Activated naive CD4-positive, alpha-beta T cell treated with anti-CD3 and anti-CD28 coated beads, Interleukin-2, amount 10 ng/mL, durations not matched to agents 7 days and 5 days (primary cell): Measurements from ENCODE around the gene LDHD.

Experiments used
- CTCF ChIA-PET: fragments of 350-600 bp; sonication (Branson Sonifier 250); formaldehyde crosslinking; loops from one replicate; lab custom pipeline; 2021; ENCODE audit warnings: antibody characterized with exemption; lab: Charles Lee
- DNase-seq: peaks from one replicate; pipeline ENCODE4 v3.0.0-alpha.2; 2020
- H3K27ac Mint-ChIP-seq: one replicate; pipeline ENCODE4 v1.8.0; 2021; ENCODE audit warnings: mild to moderate bottlenecking, moderate library complexity, mixed read lengths
- H3K27me3 Mint-ChIP-seq: one replicate; pipeline ENCODE4 v1.8.0; 2021; ENCODE audit warnings: mild to moderate bottlenecking, mixed read lengths
- H3K36me3 Mint-ChIP-seq: one replicate; pipeline ENCODE4 v1.8.0; 2021; ENCODE audit warnings: mixed read lengths
- H3K4me1 Mint-ChIP-seq: one replicate; pipeline ENCODE4 v1.8.0; 2021; ENCODE audit warnings: mixed read lengths
- H3K4me3 Mint-ChIP-seq: one replicate; pipeline ENCODE4 v1.8.0; 2021; ENCODE audit warnings: mild to moderate bottlenecking, moderate library complexity, mixed read lengths
- H3K9me3 Mint-ChIP-seq: one replicate; pipeline ENCODE4 v1.8.0; 2021; ENCODE audit warnings: mixed read lengths

LDHD gene

GRCh38 chr16:75074304-75074793 lies 42.2 kb downstream of the LDHD start:
- Mint-ChIP-seq H3K36me3 (peaks cover 7% of the 10 kb centered on the region), H3K27me3 (no peaks in the 10 kb centered on the region), H3K4me1 (peaks cover 63% of the 10 kb centered on the region), H3K4me3 (no peak overlapping the region), H3K27ac (no peak overlapping the region), H3K9me3 (peaks cover 8% of the 10 kb centered on the region)
- CTCF ChIA-PET: interaction anchor here (0.6 to 2.8 kb wide), 8 partner anchors 9 to 76 kb away, joined by 3 to 13 read pairs (median 6); partner anchors contain the start of gene ZNRF1
- DNase-seq: no peak

- CTCF ChIA-PET: interaction anchor here (1.0 to 2.8 kb wide), 6 partner anchors 9 to 75 kb away, joined by 3 to 13 read pairs (median 10); partner anchors contain the start of gene ZNRF1
These were observed 42.9 kb downstream of the LDHD start for GRCh38 chr16:75073545-75074303.

DNA sequence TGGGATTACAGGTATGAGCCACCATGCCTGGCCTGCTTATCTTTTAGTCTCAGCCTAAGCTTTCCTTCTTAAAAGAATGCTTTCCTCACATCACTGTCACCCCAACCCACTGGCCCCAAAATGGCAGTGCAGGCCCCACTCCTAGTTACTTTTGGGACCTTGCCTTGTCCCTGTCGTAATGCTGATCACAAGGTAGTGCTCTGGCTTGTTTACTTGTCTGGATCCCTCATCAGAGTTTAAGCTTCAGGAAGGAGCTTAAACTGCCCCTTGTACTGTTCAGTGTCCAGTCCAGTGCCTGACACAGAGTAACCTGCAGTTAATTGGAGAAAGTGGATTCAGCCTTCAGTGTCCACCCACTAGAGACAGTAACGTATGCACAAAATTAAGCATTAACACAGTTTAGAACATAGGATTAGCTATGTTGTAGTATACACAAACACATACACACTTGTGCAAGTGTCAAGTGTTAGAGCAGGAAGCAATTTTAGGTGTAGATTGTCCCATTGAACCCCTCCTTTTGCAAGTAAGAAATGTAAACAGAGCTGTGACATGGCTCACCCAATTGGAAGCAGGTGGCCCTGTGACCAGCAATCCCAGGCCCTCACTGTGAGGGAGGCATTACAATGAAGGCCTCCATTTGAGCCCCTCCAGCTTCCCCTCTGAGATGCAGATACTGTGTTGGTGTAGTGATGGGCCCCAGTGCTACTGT lies 44.2 kb downstream of the LDHD start:
- Mint-ChIP-seq H3K4me3 (no peak overlapping the region), H3K27me3 (no peaks in the 10 kb centered on the region), H3K9me3 (peaks cover 3% of the 10 kb centered on the region), H3K27ac (no peak overlapping the region), H3K36me3 (peaks cover 5% of the 10 kb centered on the region), H3K4me1 (peaks cover 54% of the 10 kb centered on the region)
- no peak for DNase-seq
- CTCF ChIA-PET: interaction anchor here (1.0 to 1.7 kb wide), 6 partner anchors 7 to 74 kb away, joined by 3 to 7 read pairs (median 4); partner anchors contain the start of gene ZNRF1

More at GRCh38 chr16:75073545-75074303, 42.9 kb downstream of the LDHD start:
- Mint-ChIP-seq H3K36me3 (peaks cover 7% of the 10 kb centered on the region), H3K27me3 (no peaks in the 10 kb centered on the region), H3K4me3 (no peak overlapping the region), H3K4me1 (peaks cover 63% of the 10 kb centered on the region), H3K27ac (no peak overlapping the region), H3K9me3 (peaks cover 6% of the 10 kb centered on the region)
- DNase-seq: no peak

DNA sequence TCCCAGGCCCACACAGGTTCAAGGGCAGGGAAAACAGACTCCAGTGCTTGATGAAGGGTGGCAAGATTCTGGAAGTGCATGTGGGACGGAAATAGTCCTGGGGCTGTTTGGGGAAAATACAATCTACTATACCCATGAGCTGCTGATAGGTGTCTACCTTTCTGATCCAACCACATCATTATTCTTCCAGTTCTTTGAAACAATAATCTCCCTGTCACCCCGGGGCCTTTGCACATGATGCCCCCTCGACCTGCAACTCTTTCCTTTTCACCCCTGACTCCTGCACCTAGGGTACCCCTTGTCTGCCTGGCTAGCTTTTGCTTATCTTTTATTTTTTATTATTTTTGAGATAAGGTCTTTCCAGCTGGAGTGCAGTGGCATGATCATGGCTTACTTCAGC lies 45.0 kb downstream of the LDHD start:
- peaks cover 2% of the 10 kb centered on the region for H3K9me3 Mint-ChIP-seq
- H3K27ac Mint-ChIP-seq: no peak overlapping the region
- H3K4me1 Mint-ChIP-seq: peaks cover 49% of the 10 kb centered on the region
- CTCF ChIA-PET: interaction anchor here (1.1 to 1.7 kb wide), 4 partner anchors 13 to 73 kb away, joined by 3 to 7 read pairs (median 4); partner anchors contain the start of gene ZNRF1
- H3K36me3 Mint-ChIP-seq: peaks cover 2% of the 10 kb centered on the region
- no peaks in the 10 kb centered on the region for H3K27me3 Mint-ChIP-seq
- no peak overlapping the region for H3K4me3 Mint-ChIP-seq
- DNase-seq: no peak

DNA sequence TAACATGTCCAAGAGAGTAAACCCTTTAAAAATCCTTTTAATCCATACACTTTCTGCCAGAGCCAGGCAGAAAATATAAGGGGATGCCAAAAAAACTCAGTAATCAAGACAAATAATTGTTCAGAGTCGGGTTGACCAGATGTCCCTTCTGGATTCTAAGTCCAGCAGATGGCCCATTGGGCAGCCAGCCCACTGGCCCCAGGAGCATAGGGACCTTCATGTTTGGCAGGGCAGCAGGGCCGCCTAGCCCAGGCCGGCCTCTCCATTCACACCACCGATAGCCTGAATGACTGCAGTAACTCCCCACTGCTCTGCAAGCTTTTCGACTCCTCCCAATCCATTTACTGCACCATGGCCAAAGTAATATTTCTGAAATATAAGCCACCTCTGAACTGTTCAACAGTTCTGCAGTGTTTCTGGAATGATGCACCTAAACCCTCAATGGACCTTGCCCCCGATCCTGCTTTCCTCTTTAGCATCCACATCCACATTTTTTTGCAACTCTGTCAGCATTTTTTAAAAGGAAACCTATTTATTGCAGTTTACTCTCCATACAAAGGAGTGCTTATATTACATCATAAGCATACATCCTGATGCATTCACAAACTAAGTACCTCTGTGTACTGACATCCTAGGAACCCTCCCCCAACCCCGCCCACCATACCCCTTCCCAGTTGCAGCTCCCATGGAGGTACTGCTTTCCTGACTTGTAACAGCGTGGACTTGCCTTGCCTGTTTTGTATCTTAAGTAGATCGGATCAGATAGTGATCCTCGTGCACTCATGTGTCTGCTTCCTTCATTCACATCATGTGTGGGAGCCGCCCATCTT lies 46.4 kb downstream of the LDHD start:
- Mint-ChIP-seq H3K27me3 (no peaks in the 10 kb centered on the region), H3K4me1 (peaks cover 41% of the 10 kb centered on the region), H3K27ac (peak overlapping the region; percentile 17), H3K9me3 (no peaks in the 10 kb centered on the region), H3K4me3 (no peak overlapping the region), H3K36me3 (no peaks in the 10 kb centered on the region)
- CTCF ChIA-PET: interaction anchor here (1.1 to 1.4 kb wide), 2 partner anchors 41 to 72 kb away, joined by 3 to 6 read pairs; partner anchors contain the start of gene ZNRF1
- DNase-seq: no peak

DNA sequence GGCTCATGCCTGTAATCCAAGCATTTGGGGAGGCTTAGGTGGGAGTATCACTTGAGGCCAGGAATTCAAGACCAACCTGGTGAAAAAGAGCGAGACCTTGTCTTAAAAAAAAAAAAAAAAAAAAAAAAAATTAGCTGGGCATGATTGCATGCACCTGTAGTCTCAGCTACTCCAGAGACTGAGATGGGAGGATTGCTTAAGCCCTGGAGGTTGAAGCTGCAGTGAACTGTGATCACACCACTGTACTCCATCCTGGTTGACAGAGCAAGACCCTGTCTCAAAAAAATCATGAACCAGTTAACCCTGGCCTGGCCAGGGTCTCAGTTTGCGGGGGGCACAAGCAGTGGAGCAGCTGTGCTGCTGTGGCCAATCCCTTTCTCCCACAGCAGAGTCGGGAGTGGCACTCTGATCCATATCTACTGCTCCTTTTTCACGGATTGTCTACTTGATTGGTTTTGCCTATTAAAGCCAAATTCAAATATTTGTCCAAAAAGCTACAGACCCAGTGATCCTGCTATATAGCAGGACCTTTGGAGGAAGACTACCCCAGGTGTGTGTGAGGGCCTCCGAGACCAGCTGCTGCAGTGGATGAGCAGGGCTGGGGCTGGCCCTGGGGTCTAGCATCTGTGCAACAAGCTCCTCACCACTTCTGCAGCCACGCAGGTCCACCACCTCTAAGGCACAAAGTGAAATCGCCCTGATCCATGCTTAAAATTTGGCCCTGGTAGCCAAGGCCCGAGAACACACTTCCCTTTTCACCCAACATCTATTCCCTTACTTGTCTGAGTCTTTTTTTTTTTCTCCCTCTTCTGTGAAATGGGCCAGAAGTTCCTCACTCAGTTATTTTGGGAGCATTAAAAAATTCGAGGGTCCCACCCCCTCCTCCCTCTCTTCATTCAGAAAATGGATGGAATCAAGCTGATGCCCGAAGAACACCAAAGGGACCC lies 48.2 kb downstream of the LDHD start:
- CTCF ChIA-PET: interaction anchor here (1.2 kb wide), 1 partner anchor 43 kb away, joined by 3 read pairs; no protein-coding TSS in a partner anchor
- Mint-ChIP-seq H3K27ac (no peak overlapping the region), H3K27me3 (no peaks in the 10 kb centered on the region), H3K4me1 (peaks cover 41% of the 10 kb centered on the region), H3K4me3 (no peak overlapping the region), H3K36me3 (no peaks in the 10 kb centered on the region), H3K9me3 (no peaks in the 10 kb centered on the region)
- no peak for DNase-seq

DNA sequence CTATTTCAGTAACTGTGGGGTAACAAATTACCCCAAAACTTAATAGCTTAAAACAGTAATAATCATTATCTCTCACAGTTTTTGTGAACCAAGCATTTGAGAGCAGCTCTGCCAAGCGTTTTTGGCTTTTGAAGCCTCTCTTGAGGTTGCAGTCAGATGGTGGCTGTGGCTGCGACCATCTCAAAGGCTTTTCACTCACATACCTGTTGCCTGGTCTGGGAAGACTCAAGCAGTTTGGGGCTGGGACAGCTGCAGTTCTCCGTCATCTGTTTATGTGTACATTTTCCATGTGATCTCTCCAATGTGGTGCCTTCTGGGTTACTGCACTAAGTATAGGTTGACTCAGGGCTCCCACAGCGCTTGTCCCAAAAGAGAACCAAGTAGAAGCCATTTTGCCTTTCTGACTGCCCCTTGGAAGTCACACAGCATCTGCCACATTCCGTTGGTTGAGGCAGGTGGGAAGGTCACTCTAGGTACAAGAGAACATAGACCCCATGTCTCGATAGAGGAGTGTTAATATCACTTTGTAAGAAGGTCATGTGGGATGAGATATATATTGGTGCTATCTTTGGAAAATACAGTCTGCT lies 49.6 kb downstream of the LDHD start:
- Mint-ChIP-seq H3K4me1 (peaks cover 40% of the 10 kb centered on the region), H3K9me3 (no peaks in the 10 kb centered on the region), H3K4me3 (no peak overlapping the region), H3K27ac (no peak overlapping the region), H3K36me3 (no peaks in the 10 kb centered on the region), H3K27me3 (no peaks in the 10 kb centered on the region)
- DNase-seq: no peak
- CTCF ChIA-PET: no interaction called here

GRCh38 chr16:75065521-75066149 lies 50.9 kb downstream of the LDHD start:
- CTCF ChIA-PET: interaction anchor here (1.0 to 3.7 kb wide), 5 partner anchors 7 to 253 kb away, joined by 3 to 24 read pairs (median 5); no protein-coding TSS in a partner anchor
- no peaks in the 10 kb centered on the region for H3K27me3 Mint-ChIP-seq
- no peaks in the 10 kb centered on the region for H3K9me3 Mint-ChIP-seq
- H3K36me3 Mint-ChIP-seq: no peaks in the 10 kb centered on the region
- no peak overlapping the region for H3K27ac Mint-ChIP-seq
- H3K4me3 Mint-ChIP-seq: no peak overlapping the region
- H3K4me1 Mint-ChIP-seq: peaks cover 38% of the 10 kb centered on the region
- DNase-seq: no peak

DNA sequence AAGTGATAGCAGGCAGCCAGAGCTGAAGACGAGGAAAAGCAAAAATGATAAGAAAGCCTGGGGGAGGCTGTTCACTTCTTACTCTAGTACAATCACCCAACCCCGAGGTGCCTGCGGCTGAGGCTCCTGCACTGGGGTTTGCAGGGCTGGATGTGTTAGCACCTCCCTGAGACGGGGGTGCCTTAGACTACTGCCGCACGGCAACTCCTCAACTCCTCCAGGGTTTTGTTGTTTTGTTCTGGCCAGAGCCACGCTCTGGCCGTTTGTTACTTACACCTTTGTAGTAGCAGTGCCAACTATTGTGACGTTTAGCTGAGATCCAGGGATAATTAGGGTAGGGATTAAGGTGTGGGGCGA lies 51.5 kb downstream of the LDHD start:
- no peaks in the 10 kb centered on the region for H3K27me3 Mint-ChIP-seq
- CTCF ChIA-PET: interaction anchor here (0.9 to 3.7 kb wide), 7 partner anchors 8 to 252 kb away, joined by 3 to 24 read pairs (median 4); no protein-coding TSS in a partner anchor
- peak overlapping the region; percentile 14 for H3K4me3 Mint-ChIP-seq
- no peaks in the 10 kb centered on the region for H3K9me3 Mint-ChIP-seq
- H3K36me3 Mint-ChIP-seq: no peaks in the 10 kb centered on the region
- H3K27ac Mint-ChIP-seq: peak overlapping the region; percentile 84
- peaks cover 33% of the 10 kb centered on the region for H3K4me1 Mint-ChIP-seq
- DNase-seq: peak; percentile 56

GRCh38 chr16:75064403-75065148 lies 52.0 kb downstream of the LDHD start:
- H3K4me1 Mint-ChIP-seq: peaks cover 33% of the 10 kb centered on the region

GRCh38 chr16:75063549-75064088 lies 53.0 kb downstream of the LDHD start:
- Mint-ChIP-seq H3K36me3 (no peaks in the 10 kb centered on the region), H3K4me3 (no peak overlapping the region), H3K9me3 (no peaks in the 10 kb centered on the region), H3K27me3 (no peaks in the 10 kb centered on the region), H3K27ac (peak overlapping the region; percentile 52), H3K4me1 (peaks cover 33% of the 10 kb centered on the region)
- DNase-seq: no peak
- CTCF ChIA-PET: interaction anchor here (1.1 to 3.7 kb wide), 4 partner anchors 37 to 59 kb away, joined by 3 to 24 read pairs (median 3); no protein-coding TSS in a partner anchor

More at GRCh38 chr16:75064403-75065148, 52.0 kb downstream of the LDHD start:
- Mint-ChIP-seq H3K9me3 (no peaks in the 10 kb centered on the region), H3K27me3 (no peaks in the 10 kb centered on the region), H3K36me3 (no peaks in the 10 kb centered on the region), H3K27ac (peak overlapping the region; percentile 84), H3K4me3 (peak overlapping the region; percentile 38)
- CTCF ChIA-PET: interaction anchor here (0.8 to 3.7 kb wide), 9 partner anchors 9 to 252 kb away, joined by 3 to 24 read pairs (median 4); no protein-coding TSS in a partner anchor
- peak; percentile 46 for DNase-seq
